ENCODE results near the gene RAX2. TPM values are rescaled to one million over a fixed set of nuclear protein-coding genes. Genes with fewer than 3 reads are reported as not detected.

RAX2 gene
- total and polyA plus RNA-seq, 2 experiments from 2014 or later = 0.22 TPM; not detected in 1

- no peak for DNase-seq (ENCODE audit: low spot score)
- no peaks in the 10 kb centered on the region for H3K4me1 ChIP-seq (ENCODE audit: insufficient read depth)
- no peaks in the 10 kb centered on the region for H3K79me2 ChIP-seq
- TF ChIP-seq EZH2phosphoT487 (IDR thresholded peaks at IDR 0.05; ENCODE audit: low read depth, severe bottlenecking, unreplicated experiment) (no peak), CTCF (IDR thresholded peaks at IDR 0.05; ENCODE audit: poor library complexity) (no peak), EZH2 (IDR thresholded peaks at IDR 0.05; ENCODE audit: borderline replicate concordance) (no peak)
- H3K9me3 ChIP-seq (ENCODE audit: low read depth) = no peaks in the 10 kb centered on the region
- H3K9me2 ChIP-seq (replicated peaks; ENCODE audit: insufficient read depth) = no peaks in the 10 kb centered on the region
- no peaks in the 10 kb centered on the region for H4K20me1 ChIP-seq (ENCODE audit: insufficient read depth, poor library complexity, severe bottlenecking)
- H3K27ac ChIP-seq = no peak overlapping the region
- 93% methylated on average over 27 of the region's 38 CpGs for WGBS (ENCODE audit: low lambda C conversion rate, missing lambda C conversion rate)
- no peak overlapping the region for H3K4me3 ChIP-seq
- H3K27me3 ChIP-seq = no peaks in the 10 kb centered on the region
- H3K4me2 ChIP-seq = no peak overlapping the region
- no peaks in the 10 kb centered on the region for H3K36me3 ChIP-seq (replicated peaks; ENCODE audit: insufficient read depth, low read depth)
- no peak overlapping the region for H2AFZ ChIP-seq
Measured at GRCh38 chr19:3810708-3811355, 38.8 kb upstream of the RAX2 start.

GRCh38 chr19:3809881-3810707, 38.1 kb upstream of the RAX2 start:
- Histone ChIP-seq H3K36me3 (replicated peaks; ENCODE audit: insufficient read depth, low read depth) (no peaks in the 10 kb centered on the region), H3K4me1 (ENCODE audit: insufficient read depth) (no peaks in the 10 kb centered on the region), H3K9me2 (replicated peaks; ENCODE audit: insufficient read depth) (no peaks in the 10 kb centered on the region), H3K27me3 (no peaks in the 10 kb centered on the region), H3K79me2 (no peaks in the 10 kb centered on the region), H3K4me3 (no peak overlapping the region), H2AFZ (no peak overlapping the region), H4K20me1 (ENCODE audit: insufficient read depth, poor library complexity, severe bottlenecking) (no peaks in the 10 kb centered on the region), H3K4me2 (no peak overlapping the region), H3K27ac (no peak overlapping the region), H3K9me3 (ENCODE audit: low read depth) (no peaks in the 10 kb centered on the region)
- TF ChIP-seq EZH2phosphoT487 (IDR thresholded peaks at IDR 0.05; ENCODE audit: low read depth, severe bottlenecking, unreplicated experiment) = no peak
- 83% methylated on average over 17 of the region's 26 CpGs for WGBS (ENCODE audit: low lambda C conversion rate, missing lambda C conversion rate)
- DNase-seq (ENCODE audit: low spot score) = no peak

- no peak for DNase-seq (ENCODE audit: low spot score)
- H3K9me3 ChIP-seq (ENCODE audit: low read depth) = no peaks in the 10 kb centered on the region
- H3K27ac ChIP-seq = no peak overlapping the region
- no peaks in the 10 kb centered on the region for H3K4me1 ChIP-seq (ENCODE audit: insufficient read depth)
- H3K27me3 ChIP-seq = no peaks in the 10 kb centered on the region
- H2AFZ ChIP-seq = no peak overlapping the region
- no peak overlapping the region for H3K4me2 ChIP-seq
- H3K4me3 ChIP-seq = no peak overlapping the region
- H3K9me2 ChIP-seq (replicated peaks; ENCODE audit: insufficient read depth) = no peaks in the 10 kb centered on the region
- H3K79me2 ChIP-seq = no peaks in the 10 kb centered on the region
- no peaks in the 10 kb centered on the region for H4K20me1 ChIP-seq (ENCODE audit: insufficient read depth, poor library complexity, severe bottlenecking)
- H3K36me3 ChIP-seq (replicated peaks; ENCODE audit: insufficient read depth, low read depth) = no peaks in the 10 kb centered on the region
- WGBS (ENCODE audit: low lambda C conversion rate, missing lambda C conversion rate) = 92% methylated on average over 30 of the region's 33 CpGs
- TF ChIP-seq EZH2phosphoT487 (IDR thresholded peaks at IDR 0.05; ENCODE audit: low read depth, severe bottlenecking, unreplicated experiment) = no peak
- TF ChIP-seq CTCF (IDR thresholded peaks at IDR 0.05; ENCODE audit: poor library complexity) = no peak
- no peak for TF ChIP-seq EZH2 (IDR thresholded peaks at IDR 0.05; ENCODE audit: borderline replicate concordance)
Measured at GRCh38 chr19:3808420-3809143, 36.6 kb upstream of the RAX2 start.

Data from hepatocyte (in vitro differentiated cells).